DOHH2 (cell line): Measurements from ENCODE around the gene QRFP.
"Not testable (repeated sequence)": the region's sequence is repeated elsewhere in the genome, so short reads cannot be mapped to it uniquely, and the experiment has no call there.

ENCODE experiments used
- H3F3A ChIP-seq: fragments of 200-600 bp; sonication (generic), shearing (Covaris generic); 2 replicates; pipeline ENCODE4 v1.6.0; 2016; ENCODE audit warnings: antibody characterized with exemption, mild to moderate bottlenecking; ENCODE audit not compliant: control insufficient read depth, insufficient read depth
- H3K27ac ChIP-seq: fragments of 200-600 bp; sonication (generic); 2 replicates; pipeline ENCODE4 v1.5.1; 2014; ENCODE audit warnings: low read depth, mild to moderate bottlenecking, low read length, moderate library complexity
- H3K27me3 ChIP-seq: fragments of 200-600 bp; sonication (generic); 2 replicates; pipeline ENCODE4 v1.6.1; 2014; ENCODE audit warnings: mild to moderate bottlenecking, low read length, mixed read lengths; ENCODE audit not compliant: control insufficient read depth
- H3K36me3 ChIP-seq: fragments of 200-600 bp; sonication (generic); 2 replicates; pipeline ENCODE4 v1.6.1; 2014; ENCODE audit warnings: mild to moderate bottlenecking, low read length, moderate library complexity, mixed read lengths; ENCODE audit not compliant: control insufficient read depth
- H3K4me1 ChIP-seq: fragments of 200-600 bp; sonication (generic); 2 replicates; pipeline ENCODE4 v1.6.1; 2014; ENCODE audit warnings: mild to moderate bottlenecking, low read length, mixed read lengths; ENCODE audit not compliant: control insufficient read depth
- H3K4me2 ChIP-seq: fragments of 200-600 bp; sonication (generic); 2 replicates; pipeline ENCODE4 v1.6.0; 2014; ENCODE audit warnings: mild to moderate bottlenecking, low read length, moderate library complexity
- H3K4me3 ChIP-seq: fragments of 200-600 bp; sonication (generic); 2 replicates; pipeline ENCODE4 v1.5.1; 2014; ENCODE audit warnings: mild to moderate bottlenecking, low read length, mixed read lengths
- H3K79me2 ChIP-seq: fragments of 200-600 bp; sonication (generic); 2 replicates; pipeline ENCODE4 v1.6.1; 2014; ENCODE audit warnings: mild to moderate bottlenecking, low read length, mixed read lengths; ENCODE audit not compliant: control insufficient read depth
- H3K9me2 ChIP-seq: fragments of 200-600 bp; sonication (generic); replicated peaks from 2 replicates; pipeline ENCODE4 v1.6.1; 2014; ENCODE audit warnings: mild to moderate bottlenecking, low read length, mixed read lengths; ENCODE audit not compliant: control insufficient read depth
- H3K9me3 ChIP-seq: fragments of 200-600 bp; sonication (generic); 2 replicates; pipeline ENCODE4 v1.6.1; 2014; ENCODE audit warnings: antibody characterized with exemption, low read length, mixed read lengths; ENCODE audit not compliant: control insufficient read depth, insufficient read depth
- H4K20me1 ChIP-seq: fragments of 200-600 bp; sonication (generic); 2 replicates; pipeline ENCODE4 v1.6.0; 2014; ENCODE audit warnings: low read depth, mild to moderate bottlenecking, antibody characterized with exemption, low read length, moderate library complexity; ENCODE audit not compliant: control insufficient read depth, insufficient read depth
- CTCF ChIP-seq: fragments of 200-600 bp; sonication (generic); IDR thresholded peaks from one replicate; pipeline ENCODE4 v1.5.1; 2014; ENCODE audit warnings: antibody characterized with exemption, mild to moderate bottlenecking, low read depth, low read length; ENCODE audit not compliant: poor library complexity, severe bottlenecking
- EZH2phosphoT487 ChIP-seq: fragments of 200-600 bp; sonication (generic); IDR thresholded peaks from 2 replicates; pipeline ENCODE4 v1.6.1; 2017; ENCODE audit warnings: borderline replicate concordance, mild to moderate bottlenecking, antibody characterized with exemption, low read length, moderate library complexity, mixed read lengths

QRFP gene

DNA sequence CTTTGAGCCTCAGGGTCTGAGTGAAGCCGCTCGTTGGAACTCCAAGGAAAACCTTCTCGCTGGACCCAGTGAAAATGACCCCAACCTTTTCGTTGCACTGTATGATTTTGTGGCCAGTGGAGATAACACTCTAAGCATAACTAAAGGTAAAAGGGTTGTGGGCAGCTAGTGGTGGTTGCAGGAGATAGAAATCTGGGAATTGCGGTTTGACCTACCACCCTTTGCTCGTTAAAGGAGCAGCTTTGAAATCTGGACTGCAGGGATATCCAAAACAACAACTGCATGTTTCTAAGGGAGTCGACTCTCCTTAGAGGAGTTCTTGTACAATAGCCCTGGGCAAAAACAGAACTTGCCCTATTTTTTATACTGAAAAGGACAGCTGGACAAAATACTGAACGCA, 42.5 kb downstream of the QRFP start:
- Histone ChIP-seq H3K27me3 (no peaks in the 10 kb centered on the region), H3K4me3 (no peak overlapping the region), H4K20me1 (0 out of 2 replicates have a peak, but pooled peaks cover 3% of the 10 kb centered on the region), H3K4me1 (no peaks in the 10 kb centered on the region), H3K9me2 (no peaks in the 10 kb centered on the region), H3K9me3 (no peaks in the 10 kb centered on the region), H3K4me2 (no peak overlapping the region), H3K27ac (no peak overlapping the region), H3K79me2 (peaks cover 24% of the 10 kb centered on the region), H3K36me3 (peaks cover 24% of the 10 kb centered on the region), H3F3A (no peaks in the 10 kb centered on the region)
- TF ChIP-seq EZH2phosphoT487: no peak
- no peak for TF ChIP-seq CTCF

GRCh38 chr9:130852801-130853200, 43.8 kb downstream of the QRFP start:
- no peak overlapping the region for H3K4me2 ChIP-seq
- peaks cover 23% of the 10 kb centered on the region for H3K36me3 ChIP-seq
- H3K79me2 ChIP-seq: peaks cover 35% of the 10 kb centered on the region
- H3K9me2 ChIP-seq: no peaks in the 10 kb centered on the region
- TF ChIP-seq EZH2phosphoT487 (no peak), CTCF (no peak)
- no peaks in the 10 kb centered on the region for H3F3A ChIP-seq
- H3K9me3 ChIP-seq: no peaks in the 10 kb centered on the region
- no peak overlapping the region for H3K4me3 ChIP-seq
- 0 out of 2 replicates have a peak, but pooled peaks cover 3% of the 10 kb centered on the region for H4K20me1 ChIP-seq
- H3K27me3 ChIP-seq: no peaks in the 10 kb centered on the region
- no peaks in the 10 kb centered on the region for H3K4me1 ChIP-seq
- no peak overlapping the region for H3K27ac ChIP-seq

GRCh38 chr9:130849356-130849755, 47.3 kb downstream of the QRFP start:
- Histone ChIP-seq H3K9me3 (no peaks in the 10 kb centered on the region), H3K36me3 (peaks cover 5% of the 10 kb centered on the region; the same call in 1 of the 2 replicates), H3K27ac (no peak overlapping the region), H3F3A (no peaks in the 10 kb centered on the region), H3K4me1 (no peaks in the 10 kb centered on the region), H3K9me2 (no peaks in the 10 kb centered on the region), H3K79me2 (peaks cover 68% of the 10 kb centered on the region), H3K4me2 (no peak overlapping the region), H4K20me1 (no peaks in the 10 kb centered on the region), H3K4me3 (no peak overlapping the region), H3K27me3 (no peaks in the 10 kb centered on the region)
- TF ChIP-seq EZH2phosphoT487: no peak
- TF ChIP-seq CTCF: no peak

DNA sequence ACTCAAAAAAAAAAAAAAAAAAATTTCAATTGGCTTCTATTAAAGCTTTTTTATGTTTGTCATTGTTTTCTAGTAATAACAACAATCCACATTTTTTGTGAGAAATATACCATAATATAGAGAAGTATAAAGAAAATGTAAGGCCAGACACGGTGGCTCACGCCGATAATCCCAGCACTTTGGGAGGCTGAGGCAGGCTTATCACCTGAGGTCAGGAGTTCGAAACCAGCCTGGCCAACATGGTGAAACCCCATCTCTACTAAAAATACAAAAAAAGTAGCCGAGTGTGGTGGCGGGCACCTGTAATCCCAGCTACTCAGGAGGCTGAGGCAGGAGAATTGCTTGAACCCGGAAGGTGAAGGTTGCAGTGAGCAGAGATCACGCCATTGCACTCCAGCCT, 48.1 kb downstream of the QRFP start:
- not testable (repeated sequence) for H4K20me1 ChIP-seq, H3K4me1 ChIP-seq, H3K4me2 ChIP-seq, H3K27ac ChIP-seq, H3K9me3 ChIP-seq, H3K36me3 ChIP-seq, H3K9me2 ChIP-seq, H3F3A ChIP-seq, H3K27me3 ChIP-seq, H3K4me3 ChIP-seq
- peaks cover 77% of the 10 kb centered on the region for H3K79me2 ChIP-seq
